HS-5 (cell line): Measurements from ENCODE around the gene EFHC1.
"Not testable (repeated sequence)": the region's sequence is repeated elsewhere in the genome, so short reads cannot be mapped to it uniquely, and the experiment has no call there.

ENCODE experiments used
- DNase-seq: peaks from one replicate; pipeline ENCODE4 v3.0.0-alpha.2; 2012; ENCODE audit warnings: low read depth

Gene EFHC1

DNA sequence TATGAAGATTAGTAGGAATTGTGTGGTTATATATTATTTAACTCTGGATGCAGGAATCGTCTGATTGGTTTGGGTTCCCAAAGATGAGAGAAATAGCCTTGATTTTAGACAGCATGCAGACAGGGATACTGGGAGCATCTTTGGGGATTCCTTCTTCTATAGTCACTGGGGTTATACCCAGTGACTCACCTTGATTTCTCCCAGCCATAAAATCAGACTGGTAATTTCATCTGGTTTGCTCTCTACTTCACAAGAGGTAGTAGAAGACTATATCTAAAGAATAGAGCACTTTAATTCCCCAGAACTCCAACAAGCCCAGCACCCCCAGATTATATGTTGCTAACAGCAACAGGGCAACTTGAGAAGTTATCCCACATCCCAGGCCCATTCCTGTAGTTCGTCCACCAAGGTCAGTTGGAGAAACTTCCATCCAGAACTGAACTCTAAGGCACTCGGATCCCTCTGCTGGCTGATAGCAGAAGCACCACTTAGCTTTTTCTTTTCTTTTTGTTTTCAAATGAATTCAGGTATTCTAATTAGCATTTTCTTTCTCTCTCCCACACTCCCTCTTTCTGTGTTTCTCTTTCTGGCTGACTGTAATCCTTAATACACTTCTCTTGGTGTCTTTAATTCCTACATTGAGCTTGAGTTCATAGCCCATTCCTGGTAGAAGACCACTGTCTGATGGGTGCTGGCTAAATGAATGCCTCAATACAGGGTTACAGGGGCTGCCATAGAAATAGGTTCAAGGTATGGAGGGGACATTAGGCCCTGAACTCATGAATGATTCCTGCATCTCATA is 20.4 kb upstream of the EFHC1 start:
- DNase-seq = peak; percentile 56

DNA sequence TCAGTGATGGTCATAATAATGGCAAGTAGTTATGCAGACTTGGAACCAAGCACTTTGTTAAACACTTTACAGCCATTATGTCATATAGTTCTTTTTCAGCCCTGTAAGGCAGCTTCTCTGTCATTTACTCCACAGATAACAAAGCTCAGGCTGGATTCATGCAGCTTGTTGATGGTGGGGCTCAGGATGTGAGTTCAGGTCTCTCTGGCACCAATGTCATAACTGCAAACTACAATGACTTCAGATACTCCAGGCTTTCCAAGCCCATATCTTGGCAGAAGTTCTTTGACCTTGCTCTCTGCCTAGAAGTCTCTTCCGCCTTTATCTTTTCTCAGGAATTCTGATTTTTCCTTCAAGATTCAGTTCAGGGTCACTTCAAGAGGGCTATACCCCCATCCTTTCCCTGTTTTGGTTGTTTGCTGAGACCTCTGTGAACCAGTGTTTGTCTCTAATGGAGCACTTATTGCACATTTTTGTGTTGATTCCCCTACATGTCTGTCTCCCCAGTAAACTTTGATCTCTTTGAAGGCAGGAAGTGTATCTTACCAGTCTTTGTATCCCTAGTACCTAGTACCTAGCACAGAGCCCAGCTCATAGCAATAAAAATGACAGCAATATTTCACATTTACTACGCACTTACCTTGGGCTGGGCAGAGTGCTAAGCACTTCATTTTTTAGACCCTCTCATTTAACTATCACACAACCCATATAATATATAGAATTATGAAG is 19.7 kb upstream of the EFHC1 start:
- DNase-seq = no peak

DNA sequence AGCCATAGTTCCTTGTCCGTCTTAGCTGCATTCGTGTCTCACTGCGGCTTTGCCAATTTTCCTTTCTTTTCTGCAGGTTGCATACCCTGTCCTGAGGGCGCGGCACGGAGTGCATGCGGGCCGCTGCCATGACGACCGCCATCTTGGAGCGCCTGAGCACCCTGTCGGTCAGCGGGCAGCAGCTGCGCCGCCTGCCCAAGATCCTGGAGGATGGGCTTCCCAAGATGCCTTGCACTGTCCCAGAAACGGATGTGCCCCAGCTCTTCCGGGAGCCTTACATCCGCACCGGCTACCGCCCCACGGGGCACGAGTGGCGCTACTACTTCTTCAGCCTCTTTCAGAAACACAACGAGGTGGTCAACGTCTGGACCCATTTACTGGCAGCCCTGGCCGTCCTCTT is 17.1 kb upstream of the EFHC1 start:
- DNase-seq = no peak

DNA sequence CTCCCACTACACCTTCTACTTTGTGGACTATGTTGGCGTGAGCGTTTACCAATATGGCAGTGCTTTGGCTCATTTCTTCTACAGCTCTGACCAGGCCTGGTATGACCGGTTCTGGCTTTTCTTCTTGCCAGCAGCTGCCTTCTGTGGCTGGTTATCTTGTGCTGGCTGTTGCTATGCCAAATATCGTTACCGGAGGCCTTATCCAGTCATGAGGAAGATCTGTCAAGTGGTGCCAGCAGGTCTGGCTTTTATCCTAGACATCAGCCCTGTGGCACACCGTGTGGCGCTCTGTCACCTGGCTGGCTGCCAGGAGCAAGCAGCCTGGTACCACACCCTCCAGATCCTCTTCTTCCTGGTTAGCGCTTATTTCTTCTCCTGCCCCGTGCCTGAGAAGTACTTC is 16.5 kb upstream of the EFHC1 start:
- DNase-seq = no peak

DNA sequence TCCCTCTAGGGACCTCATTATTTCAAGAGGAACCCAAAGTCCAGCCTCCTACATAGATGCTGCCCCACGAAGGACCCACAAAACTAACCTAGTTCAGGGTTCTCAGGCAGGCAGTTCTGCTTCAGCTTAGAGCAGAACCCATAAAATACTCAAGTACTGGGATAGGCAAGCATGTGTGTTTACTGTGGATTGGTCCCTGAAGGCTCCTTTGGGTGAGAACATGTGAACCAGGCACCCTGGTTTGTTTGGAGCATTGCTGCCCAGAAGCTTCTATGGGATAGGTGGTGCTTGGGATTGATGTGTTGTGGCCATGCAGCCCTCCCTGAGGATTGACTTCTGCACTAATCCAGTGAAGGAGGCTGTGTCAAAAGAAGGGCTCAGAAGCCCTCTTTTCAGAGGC is 14.9 kb upstream of the EFHC1 start:
- DNase-seq = no peak

DNA sequence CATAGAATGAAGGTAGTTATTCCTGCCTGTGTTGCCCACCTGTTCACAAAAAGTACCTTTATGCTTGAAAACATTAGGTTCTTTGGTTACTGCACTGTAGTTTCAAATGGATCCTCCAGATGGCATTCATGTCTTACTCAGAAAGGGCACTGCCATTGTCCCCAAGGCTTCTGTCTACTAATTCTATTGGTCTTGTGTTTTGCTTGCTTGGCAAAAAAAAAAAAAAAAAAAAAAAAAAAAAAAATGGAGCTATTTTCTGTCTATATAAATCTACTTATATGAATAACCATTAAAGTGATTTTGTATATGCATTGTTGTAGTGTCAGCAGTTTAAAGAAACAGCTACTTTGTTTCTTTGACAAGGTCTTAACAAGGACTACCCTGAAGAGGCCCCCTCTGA is 12.7 kb upstream of the EFHC1 start:
- no peak for DNase-seq

DNA sequence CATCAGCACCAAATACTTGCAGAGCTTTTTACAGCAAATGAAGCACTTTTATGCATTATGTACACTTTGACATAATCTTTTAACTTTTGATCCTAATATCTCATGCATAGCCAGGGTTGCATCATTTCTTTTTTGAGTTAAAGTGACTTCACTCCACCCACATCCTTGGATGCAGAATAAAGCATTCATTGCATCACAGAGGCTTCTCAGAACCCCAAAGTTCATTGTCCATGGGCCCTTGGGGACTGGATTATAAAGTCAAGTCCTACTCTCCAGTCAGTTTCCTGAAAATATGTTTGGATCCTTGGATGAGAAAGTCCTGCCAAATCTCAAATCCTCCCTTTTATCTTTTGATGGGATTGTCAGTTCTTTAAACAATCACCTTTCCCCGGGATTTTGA is 10.6 kb upstream of the EFHC1 start:
- no peak for DNase-seq

DNA sequence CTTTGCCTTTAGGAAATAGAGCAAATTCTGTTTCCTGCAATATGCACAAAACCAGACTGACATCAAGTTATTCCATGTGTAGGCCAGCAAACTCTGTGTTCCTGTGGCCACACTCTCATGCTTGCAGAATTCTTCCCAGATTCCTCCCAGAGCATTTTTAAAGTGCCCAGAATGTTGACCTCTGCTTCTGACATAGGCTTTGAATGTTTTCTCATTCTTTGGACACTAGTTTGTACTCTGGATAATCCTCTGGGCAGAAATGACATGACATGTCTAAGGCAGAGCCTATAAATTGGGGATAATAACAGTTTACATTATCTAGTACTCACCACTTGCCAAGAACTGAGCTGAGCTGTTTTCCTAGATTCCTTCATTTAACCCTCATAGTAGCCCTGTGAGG is 9.2 kb upstream of the EFHC1 start:
- no peak for DNase-seq

DNA sequence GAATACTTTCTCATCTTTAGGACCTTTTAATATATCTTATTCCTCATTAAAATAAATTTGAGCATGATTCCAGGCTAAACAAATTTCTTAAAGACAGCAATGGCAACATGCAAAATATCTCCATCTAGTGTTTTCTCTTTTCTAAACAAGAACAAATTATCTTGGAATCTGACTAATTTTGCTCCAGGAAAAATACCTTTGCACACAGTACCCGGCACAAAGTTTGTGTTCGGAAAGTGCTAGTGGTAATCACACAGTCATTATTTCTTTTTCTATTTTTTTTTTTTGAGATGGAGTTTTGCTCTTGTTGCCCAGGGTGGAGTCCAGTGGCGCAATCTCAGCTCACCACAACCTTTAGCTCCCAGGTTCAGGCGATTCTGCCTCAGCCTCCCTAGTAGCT is 8.2 kb upstream of the EFHC1 start:
- no peak for DNase-seq

DNA sequence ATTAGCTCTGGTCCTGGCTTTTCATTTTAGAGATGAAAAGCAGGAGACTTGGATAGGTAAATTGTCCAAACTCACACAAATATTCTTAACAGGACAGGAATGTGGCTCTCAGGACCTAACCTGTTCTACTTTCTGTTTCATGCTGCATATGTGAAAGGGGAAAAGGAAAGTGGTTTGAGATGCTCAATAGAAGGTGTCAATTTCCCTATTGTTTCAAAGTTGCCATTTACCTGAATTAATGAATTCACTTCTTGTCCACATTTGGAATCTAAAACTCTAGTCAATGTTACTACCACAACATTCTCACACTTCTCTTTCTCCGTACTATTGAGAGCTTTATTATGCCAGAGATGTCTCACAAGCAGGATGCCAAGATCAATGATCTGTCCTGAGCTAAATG is 4.8 kb upstream of the EFHC1 start:
- no peak for DNase-seq

DNA sequence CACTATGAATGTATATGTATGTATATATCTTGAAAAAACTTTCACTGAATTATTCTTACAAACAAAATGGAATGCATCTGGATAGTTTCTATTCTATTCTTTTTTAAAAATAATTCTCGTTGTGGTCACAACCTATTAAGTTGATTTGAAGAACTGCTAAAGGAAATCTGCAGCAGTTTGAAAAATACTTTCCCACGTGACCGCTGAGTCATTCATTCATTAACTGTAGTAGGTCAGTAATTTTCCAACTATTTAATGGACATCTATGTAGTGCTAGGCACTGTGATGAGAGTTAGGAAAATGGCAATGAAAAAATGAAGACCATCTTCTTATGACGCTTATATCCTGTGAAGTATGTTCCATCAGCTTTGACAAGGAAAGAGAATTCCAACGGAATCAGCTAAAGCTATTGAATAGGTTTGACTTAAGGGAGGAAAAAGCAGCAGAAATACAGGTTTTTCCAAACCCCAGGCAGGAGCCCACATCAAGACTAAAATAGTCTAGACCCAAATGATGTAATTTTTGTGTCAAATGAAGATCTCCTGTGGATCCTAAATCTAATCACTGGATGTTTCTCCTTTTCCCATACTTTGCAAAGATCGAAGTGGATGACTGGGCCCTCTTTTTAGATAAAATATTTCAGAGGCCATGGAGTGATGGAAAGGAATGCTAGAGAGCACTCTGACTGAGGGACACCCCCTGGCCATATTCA is 4.1 kb upstream of the EFHC1 start:
- no peak for DNase-seq

DNA sequence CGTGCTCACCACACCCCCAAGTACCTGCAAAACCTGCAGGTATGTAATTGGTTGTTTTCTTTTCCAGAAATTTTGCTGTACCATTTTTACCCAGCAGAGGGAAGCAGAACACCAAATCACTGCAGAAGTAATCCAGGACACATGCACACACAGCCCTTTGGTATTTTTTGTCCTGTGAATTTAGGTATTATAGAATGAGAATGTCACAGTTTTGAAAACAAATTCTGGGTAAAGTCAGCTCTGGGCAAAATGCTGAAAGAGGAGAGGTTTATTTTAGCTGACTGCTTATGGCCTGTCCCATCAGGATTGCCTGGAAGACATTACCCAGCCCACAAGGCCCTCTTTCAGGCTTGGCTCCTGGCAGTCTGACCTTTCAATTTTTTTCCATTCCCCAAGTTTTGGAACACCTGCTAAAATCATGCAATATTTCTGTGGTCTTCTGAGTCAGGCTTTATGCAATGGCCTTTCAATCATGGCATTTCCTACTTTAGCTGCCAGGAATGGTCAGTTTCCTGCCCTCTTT is 3.5 kb upstream of the EFHC1 start:
- peak; percentile 77 for DNase-seq

DNA sequence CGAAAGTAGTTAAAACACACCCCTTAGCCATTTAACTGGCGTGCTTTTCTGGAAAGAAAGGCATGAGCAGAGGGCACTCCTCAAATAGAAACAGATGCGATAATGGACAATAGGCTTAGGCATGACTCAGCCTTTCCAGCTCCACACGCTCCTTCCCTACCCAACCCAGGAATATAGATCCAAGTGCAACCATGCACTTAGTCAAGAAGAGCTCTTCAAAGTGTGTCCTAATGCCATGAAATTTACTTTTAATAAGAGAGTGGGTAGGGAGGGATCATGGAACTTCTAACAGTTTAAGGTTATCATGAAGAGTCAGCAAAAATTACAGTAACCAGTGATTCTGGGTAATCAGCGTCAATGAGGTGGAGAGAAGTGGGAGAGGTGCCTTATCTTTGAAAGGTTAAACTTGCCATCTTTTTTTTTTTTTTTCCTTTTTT is 2.4 kb upstream of the EFHC1 start:
- DNase-seq = peak; percentile 64

DNA sequence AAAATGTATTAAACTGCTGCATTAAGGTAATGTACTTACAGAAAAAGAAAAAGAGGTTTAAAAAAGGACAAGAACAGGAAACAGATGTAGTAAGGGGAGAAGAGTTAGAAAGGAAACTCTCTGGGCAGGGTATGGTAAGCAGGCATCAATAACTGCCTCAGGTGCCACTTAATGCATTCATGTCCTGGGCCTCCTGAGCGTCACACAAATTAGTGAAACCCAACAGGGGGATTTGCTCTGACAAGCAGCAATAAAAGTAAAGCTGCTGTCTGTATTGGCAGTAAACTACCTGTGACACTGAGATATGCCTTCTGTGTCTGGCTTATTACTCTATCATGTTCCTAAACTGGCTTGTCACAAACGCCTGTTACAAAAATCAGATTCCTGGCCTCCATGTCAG is 1.5 kb upstream of the EFHC1 start:
- no peak for DNase-seq

DNA sequence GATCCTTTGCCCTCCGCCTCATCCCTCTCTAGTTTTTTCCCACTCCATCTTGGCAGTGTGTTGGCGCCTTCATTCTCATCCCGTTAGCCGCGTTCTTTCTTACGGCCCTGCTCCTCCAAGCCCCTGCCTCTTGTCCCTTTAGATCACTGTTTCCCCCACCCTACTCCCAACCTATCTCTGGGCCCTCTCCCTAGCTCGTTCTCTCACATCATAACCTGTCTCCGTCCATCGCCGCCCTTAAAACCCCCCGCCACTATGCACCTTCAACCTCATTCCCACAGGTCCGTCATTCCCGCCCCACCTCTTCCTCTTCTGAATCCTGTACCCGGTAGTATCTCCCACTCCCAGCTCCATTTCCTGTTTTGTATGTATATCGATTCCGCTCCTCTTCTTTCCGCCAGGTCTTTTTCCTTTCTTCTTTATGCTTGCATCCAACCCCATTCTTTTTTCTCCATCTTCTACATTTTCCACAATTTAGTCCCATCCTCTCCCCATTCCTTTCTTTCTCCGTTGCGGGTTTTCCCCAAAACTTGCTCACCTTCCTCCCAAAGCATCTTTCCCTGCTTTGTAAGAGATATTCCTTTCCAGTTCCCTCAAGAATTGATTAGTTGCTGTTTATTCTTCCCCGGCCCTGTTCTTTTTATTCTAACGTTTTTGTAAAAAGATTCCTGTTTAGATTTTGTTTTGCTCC is 671 bp downstream of the EFHC1 start:
- no peak for DNase-seq

DNA sequence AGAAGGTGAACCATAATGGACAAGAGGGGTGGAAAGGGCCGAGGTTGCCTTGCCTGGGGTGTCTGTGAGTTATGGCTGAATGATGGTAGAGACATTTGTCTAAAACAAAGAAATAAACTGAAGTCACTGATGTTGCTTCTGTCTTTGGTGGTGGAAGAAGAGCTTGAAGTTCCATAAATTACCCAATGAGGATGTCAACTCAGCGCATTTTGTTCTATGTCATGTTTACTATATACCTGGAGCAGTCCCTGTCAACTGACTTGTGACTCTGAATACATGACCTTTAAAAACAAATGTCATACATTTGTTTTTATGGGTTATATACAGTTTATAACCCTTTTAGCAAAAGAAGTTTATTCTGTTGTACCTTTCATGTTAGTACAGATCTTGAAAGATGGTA is 2.0 kb downstream of the EFHC1 start:
- DNase-seq = no peak

DNA sequence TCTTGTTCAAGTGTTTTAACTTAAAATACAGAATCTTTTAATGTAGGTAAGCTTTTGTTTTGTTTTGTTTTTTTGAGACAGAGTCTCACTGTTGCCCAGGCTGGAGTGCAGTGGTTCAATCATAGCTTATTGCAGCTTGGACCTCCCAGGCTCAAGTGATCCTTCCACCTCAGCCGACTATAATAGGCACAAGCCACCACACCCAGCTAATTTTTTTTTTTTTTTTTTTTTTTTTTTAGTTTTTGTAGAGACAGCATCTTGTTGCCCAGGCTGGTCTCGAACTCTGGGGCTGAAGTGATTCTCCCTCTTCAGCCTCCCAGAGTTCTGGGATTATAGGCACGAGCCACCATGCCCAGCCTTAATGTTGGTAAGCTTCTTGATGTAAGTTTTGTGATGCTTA is 3.3 kb downstream of the EFHC1 start:
- no peak for DNase-seq

DNA sequence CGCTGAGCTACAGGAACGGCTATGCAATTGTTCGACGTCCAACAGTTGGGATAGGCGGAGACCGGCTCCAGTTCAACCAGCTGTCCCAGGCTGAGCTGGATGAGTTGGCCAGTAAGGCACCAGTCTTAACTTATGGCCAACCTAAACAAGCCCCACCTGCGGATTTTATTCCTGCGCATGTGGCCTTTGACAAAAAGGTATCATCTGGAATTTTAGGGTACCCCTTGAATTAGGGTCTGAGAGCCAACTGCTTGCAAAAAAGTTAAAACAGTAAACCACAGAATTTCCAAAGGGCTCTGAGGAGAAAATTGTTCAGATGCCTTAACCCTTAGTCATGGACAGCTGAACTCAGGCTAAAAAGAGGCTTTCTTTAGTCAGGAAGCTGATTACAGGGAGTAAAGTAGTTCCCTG is 3.8 kb downstream of the EFHC1 start:
- DNase-seq = peak; percentile 92

DNA sequence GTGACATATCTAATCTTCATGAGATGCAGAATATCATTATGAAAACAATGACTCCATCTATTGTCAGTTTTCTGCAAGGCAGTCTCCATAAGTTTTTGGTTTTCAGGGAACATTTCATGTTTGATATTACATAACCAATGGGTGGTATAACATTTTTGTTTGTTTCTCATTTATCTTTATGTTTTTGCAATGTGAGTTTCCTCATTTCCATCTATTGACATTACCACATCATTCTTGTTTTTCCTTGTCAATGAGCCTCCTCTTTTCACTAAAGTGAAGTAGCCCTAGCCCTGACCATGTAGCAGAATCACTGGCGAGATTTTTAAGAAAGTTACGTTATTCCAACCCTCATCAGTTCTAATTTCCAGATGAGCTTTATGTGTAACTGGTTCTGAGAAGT is 4.4 kb downstream of the EFHC1 start:
- no peak for DNase-seq

DNA sequence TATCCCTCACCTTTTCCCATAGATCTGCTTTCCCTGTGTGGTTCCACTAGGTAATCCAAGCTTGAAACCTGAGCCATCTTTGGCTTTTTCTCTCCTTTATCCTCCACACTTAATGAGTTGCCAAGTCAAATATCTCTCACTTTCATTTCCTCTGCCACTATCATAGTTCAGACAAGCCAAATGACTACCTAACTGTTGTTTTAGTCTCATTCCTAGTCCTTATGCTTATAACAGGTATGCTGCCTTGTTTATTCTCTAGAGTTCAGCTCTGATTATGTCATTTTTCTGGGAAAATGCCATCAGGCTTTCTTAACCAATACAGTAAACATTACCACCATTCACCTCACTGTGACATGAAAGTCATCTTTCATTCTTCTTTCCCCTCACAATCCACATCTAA is 6.5 kb downstream of the EFHC1 start:
- no peak for DNase-seq

DNA sequence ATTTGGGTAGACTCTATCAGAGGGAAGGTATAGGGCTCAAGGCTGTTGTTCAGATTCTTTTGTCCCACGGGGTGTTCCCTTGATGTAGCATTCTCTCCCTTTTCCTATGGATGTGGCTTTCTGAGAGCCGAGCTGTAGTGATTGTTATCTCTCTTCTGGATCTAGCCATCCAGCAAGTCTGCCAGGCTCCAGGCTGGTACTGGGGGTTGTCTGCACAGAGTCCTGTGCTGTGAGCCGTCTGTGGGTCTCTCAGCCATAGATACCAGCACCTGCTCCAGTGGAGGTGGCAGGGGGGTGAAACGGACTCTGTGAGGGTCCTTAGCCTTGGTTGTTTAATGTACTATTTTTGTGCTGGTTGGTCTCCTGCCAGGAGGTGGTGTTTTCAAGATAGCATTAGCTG is 13.2 kb downstream of the EFHC1 start:
- DNase-seq = not testable (repeated sequence)

DNA sequence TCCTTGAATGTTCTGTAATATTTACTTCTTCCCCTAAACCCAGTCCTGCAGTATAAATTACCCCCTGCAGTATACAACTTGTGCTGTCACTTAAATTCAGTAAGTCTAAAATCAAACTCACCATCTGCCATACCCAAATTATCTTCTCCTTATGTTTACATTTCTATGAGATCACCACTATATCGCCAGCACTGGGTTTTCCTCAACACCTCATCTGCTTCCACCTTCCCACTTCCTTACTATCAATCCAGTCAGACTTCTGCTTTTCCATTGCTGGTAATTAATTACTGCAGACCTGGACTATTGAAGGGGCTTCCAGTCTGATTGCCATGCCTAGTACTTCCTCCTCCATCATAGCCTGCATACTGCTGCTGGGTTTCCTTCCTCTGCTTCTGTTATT is 15.2 kb downstream of the EFHC1 start:
- no peak for DNase-seq
